VCaP (cell line): ENCODE results near the gene RAB6A.
"Not testable (repeated sequence)": the region's sequence is repeated elsewhere in the genome, so short reads cannot be mapped to it uniquely, and the experiment has no call there.

Experiments used
- H3K27ac ChIP-seq: fragments of 450-650 bp; 2 replicates; pipeline ENCODE4 v1.5.1; 2017
- TF ChIP-seq, protein P1 (sequence below): fragments of 450-650 bp; conservative IDR thresholded peaks from 2 replicates; pipeline ENCODE4 v1.5.1; 2017; ENCODE audit warnings: mild to moderate bottlenecking, moderate library complexity

RAB6A gene

GRCh38 chr11:73752216-73752867 is 8.5 kb downstream of the RAB6A start:
- no peak overlapping the region for H3K27ac ChIP-seq
- TF ChIP-seq, protein P1, sequence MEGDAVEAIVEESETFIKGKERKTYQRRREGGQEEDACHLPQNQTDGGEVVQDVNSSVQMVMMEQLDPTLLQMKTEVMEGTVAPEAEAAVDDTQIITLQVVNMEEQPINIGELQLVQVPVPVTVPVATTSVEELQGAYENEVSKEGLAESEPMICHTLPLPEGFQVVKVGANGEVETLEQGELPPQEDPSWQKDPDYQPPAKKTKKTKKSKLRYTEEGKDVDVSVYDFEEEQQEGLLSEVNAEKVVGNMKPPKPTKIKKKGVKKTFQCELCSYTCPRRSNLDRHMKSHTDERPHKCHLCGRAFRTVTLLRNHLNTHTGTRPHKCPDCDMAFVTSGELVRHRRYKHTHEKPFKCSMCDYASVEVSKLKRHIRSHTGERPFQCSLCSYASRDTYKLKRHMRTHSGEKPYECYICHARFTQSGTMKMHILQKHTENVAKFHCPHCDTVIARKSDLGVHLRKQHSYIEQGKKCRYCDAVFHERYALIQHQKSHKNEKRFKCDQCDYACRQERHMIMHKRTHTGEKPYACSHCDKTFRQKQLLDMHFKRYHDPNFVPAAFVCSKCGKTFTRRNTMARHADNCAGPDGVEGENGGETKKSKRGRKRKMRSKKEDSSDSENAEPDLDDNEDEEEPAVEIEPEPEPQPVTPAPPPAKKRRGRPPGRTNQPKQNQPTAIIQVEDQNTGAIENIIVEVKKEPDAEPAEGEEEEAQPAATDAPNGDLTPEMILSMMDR, result no peak

DNA sequence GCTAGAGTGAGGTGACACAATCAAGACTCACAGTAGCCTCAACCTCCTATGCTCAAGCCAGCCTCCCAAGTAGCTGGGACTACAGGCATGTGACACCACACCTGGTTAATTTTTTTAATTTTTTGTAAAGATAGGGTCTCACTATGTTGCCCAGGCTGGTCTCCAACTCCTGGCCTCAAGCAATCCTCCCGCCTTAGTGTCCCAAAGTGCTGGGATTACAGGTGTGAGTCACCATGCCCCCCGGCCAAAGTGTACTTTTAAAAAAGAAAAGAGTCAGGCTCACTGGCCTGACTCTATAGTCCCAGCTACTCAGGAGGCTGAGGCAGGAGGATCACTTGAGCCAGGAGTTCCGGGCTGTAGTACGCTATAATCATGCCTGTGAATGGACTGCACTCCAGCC is 10.0 kb downstream of the RAB6A start:
- H3K27ac ChIP-seq, result not testable (repeated sequence)

- TF ChIP-seq, protein P1, result no peak
- H3K27ac ChIP-seq, result no peak overlapping the region
These were observed 10.6 kb downstream of the RAB6A start for GRCh38 chr11:73750228-73750627.

DNA sequence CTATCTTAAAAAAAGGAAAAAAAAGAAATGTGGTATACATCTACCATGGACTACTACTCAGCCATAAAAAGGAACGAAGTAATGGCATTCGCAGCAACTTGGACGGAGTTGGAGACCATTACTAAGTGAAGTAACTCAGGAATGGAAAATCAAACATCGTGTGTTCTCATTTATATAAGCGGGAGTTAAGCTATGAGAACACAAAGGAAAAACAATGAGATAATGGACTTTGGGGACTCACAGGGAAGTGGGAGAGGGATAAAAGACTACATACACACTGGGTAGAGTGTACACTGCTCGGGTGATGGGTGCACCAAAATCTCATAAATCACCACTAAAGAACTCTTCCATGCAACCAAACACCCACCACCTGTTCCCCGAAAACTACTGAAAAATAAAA is 11.8 kb downstream of the RAB6A start:
- no peak overlapping the region for H3K27ac ChIP-seq
- TF ChIP-seq, protein P1, result no peak

DNA sequence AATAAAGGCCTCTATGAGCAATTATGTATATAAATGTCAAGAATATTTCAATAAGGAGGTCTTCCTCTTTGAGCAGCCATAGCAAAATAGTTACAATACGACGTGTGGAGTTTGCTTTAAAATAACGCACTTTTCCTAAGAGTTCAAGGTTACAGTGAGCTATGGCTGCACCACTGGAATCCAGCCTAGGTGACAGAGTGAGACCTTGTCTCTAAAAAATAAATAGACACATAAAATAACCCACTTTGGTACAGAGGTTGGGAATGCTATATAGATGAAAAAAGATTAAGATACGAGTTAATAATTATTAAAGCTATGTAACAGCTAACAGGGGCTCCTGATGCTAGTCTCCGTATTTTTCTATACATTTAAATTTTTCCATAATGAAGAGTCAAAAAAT is 12.6 kb downstream of the RAB6A start:
- TF ChIP-seq, protein P1, result no peak
- H3K27ac ChIP-seq, result no peak overlapping the region

- TF ChIP-seq, protein P1, result no peak
- no peak overlapping the region for H3K27ac ChIP-seq
These were observed 13.1 kb downstream of the RAB6A start for GRCh38 chr11:73747762-73748161.

- H3K27ac ChIP-seq, result no peak overlapping the region
- TF ChIP-seq, protein P1, result no peak
These were observed 14.2 kb downstream of the RAB6A start for GRCh38 chr11:73746701-73747100.

DNA sequence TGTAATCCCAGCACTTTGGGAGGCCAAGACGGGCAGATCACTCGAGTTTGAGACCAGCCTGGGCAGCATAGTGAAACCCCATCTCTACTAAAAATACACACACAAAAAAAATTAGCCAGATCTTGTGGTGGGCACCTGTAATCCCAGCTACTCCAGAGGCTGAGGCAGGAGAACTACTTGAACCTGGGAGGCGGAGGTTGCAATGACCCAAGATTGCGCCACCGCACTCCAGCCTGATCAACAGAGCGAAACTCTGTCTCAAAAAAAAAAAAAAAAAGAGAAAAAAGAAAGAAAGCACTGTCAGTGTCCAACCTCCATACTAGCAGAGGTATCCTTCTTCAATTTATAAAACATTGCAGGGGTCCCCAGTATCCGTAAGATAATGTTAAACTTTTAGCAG is 17.8 kb downstream of the RAB6A start:
- TF ChIP-seq, protein P1, result no peak
- H3K27ac ChIP-seq, result no peak overlapping the region

DNA sequence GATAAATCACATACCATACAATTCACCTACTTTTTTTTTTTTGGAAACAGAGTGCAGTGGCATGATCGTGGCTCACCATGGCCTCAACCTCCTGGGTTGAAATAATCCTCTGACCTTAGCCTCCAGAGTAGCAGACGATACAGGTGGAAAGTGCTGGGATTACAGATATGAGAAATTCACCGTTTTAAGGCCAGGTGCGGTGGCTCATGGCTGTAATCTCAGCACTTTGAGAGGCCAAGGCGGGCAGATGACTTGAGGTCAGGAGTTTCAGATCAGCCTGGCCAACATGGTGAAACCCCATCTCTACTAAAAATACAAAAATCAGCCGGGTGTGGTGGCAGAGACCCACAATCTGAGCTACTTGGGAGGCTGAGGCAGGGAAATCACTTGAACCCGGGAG is 24.9 kb downstream of the RAB6A start:
- H3K27ac ChIP-seq, result not testable (repeated sequence)
